Mesenteric fat pad (tissue), 1 donor: ENCODE measurements around the gene ACE. TPM values are rescaled to one million over a fixed set of nuclear protein-coding genes. Genes with fewer than 3 reads are reported as not detected.

ENCODE experiments used
- DNase-seq: peaks from one replicate; pipeline ENCODE4 v3.0.0-alpha.2; 2020; ENCODE audit warnings: low spot score
- long read RNA-seq: library from polyadenylated mRNA; unstranded; transcript quantifications from one replicate; pipeline ENCODE4 v2.0.0, GENCODE V29; 2020
- total RNA-seq: library from RNA; stranded (reverse); fragmentation: NEBNext Ultra II Directional; extraction: Animal tissue kit (Norgen Biotek cat#: 25700); gene quantifications from one replicate; pipeline ENCODE4 v1.2.1, GENCODE V29; 2021
- donor health status: DM: yes; HTN: yes; CAD: no.

The ACE gene
- 14.1 TPM for total RNA-seq
- long read RNA-seq, partial matches to known transcripts = 3 of 5 reads
- long read RNA-seq, other reads (novel, unspliced or antisense) = 2 of 5 reads

- DNase-seq = no peak
Measured at GRCh38 chr17:63476854-63477479, at the start of gene ACE. Gene ACE, plus strand, starts transcription at chr17:63477061. Its CDS starts 34 bp downstream, at chr17:63477095.

- DNase-seq = peak; percentile 33
Measured at GRCh38 chr17:63429766-63430165, 47.1 kb upstream of the ACE start.

- peak; percentile 85 for DNase-seq
Measured at GRCh38 chr17:63430223-63430622, 46.6 kb upstream of the ACE start.

- DNase-seq = no peak
Measured at GRCh38 chr17:63431618-63431938, 45.3 kb upstream of the ACE start.

GRCh38 chr17:63431939-63432804, 44.7 kb upstream of the ACE start:
- no peak for DNase-seq

- no peak for DNase-seq
Measured at GRCh38 chr17:63433746-63434591, 42.9 kb upstream of the ACE start.

GRCh38 chr17:63434951-63435571, 41.8 kb upstream of the ACE start:
- DNase-seq = no peak

GRCh38 chr17:63435681-63436522, 41.0 kb upstream of the ACE start:
- no peak for DNase-seq

- DNase-seq = no peak
Measured at GRCh38 chr17:63436523-63437110, 40.2 kb upstream of the ACE start.

- DNase-seq = no peak
Measured at GRCh38 chr17:63437287-63438091, 39.4 kb upstream of the ACE start.

GRCh38 chr17:63438092-63439051, 38.5 kb upstream of the ACE start:
- no peak for DNase-seq

- DNase-seq = no peak
Measured at GRCh38 chr17:63439687-63440086, 37.2 kb upstream of the ACE start.

- DNase-seq = no peak
Measured at GRCh38 chr17:63440127-63440769, 36.6 kb upstream of the ACE start.

- DNase-seq = no peak
Measured at GRCh38 chr17:63440770-63441335, 36.0 kb upstream of the ACE start.

GRCh38 chr17:63441654-63442053, 35.2 kb upstream of the ACE start:
- DNase-seq = no peak

- no peak for DNase-seq
Measured at GRCh38 chr17:63442074-63442473, 34.8 kb upstream of the ACE start.

- no peak for DNase-seq
Measured at GRCh38 chr17:63442549-63443035, 34.3 kb upstream of the ACE start.
